Hepatocyte (in vitro differentiated cells): ENCODE results near the gene FOSL2.

Experiments used
- CTCF ChIP-seq: fragments of 200-600 bp; sonication (generic); IDR thresholded peaks from 2 replicates; pipeline ENCODE4 v1.5.1; 2016; ENCODE audit warnings: antibody characterized with exemption, mild to moderate bottlenecking; ENCODE audit not compliant: poor library complexity
- EZH2 ChIP-seq: fragments of 200-600 bp; sonication (generic); IDR thresholded peaks from 2 replicates; pipeline ENCODE4 v1.6.1; 2016; ENCODE audit warnings: antibody characterized with exemption, mild to moderate bottlenecking, borderline replicate concordance
- EZH2phosphoT487 ChIP-seq: fragments of 200-600 bp; sonication (generic); IDR thresholded peaks from one replicate; pipeline ENCODE4 v1.6.1; 2018; ENCODE audit warnings: antibody characterized with exemption, mild to moderate bottlenecking, low read depth, moderate library complexity; ENCODE audit not compliant: unreplicated experiment, severe bottlenecking

GRCh38 chr2:28393114-28393836 is 617 bp downstream of the FOSL2 start:
- TF ChIP-seq CTCF (no peak), EZH2 (no peak), EZH2phosphoT487 (no peak)
